ENCODE data around the gene CRYBG2.

DNA sequence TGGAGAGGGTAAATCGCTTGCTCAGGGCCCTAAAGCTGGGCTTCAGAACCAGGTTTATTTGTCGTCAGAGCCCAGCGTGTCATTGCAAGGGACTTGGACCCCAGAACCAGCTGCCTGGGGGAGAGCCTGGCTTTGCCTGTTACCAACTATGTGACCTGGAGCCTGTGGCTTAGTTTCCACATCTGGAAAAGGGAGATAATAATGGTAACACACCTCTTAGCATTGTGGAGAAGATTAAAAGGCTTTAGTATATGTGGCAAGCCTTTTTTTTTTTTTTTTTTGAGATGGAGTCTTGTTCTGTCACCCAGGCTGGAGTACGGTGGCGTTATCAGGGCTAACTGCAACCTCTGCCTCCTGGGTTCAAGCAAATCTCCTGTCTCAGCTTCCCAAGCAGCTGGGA, 23.7 kb downstream of the CRYBG2 start:
- TF ChIP-seq, protein P1, sequence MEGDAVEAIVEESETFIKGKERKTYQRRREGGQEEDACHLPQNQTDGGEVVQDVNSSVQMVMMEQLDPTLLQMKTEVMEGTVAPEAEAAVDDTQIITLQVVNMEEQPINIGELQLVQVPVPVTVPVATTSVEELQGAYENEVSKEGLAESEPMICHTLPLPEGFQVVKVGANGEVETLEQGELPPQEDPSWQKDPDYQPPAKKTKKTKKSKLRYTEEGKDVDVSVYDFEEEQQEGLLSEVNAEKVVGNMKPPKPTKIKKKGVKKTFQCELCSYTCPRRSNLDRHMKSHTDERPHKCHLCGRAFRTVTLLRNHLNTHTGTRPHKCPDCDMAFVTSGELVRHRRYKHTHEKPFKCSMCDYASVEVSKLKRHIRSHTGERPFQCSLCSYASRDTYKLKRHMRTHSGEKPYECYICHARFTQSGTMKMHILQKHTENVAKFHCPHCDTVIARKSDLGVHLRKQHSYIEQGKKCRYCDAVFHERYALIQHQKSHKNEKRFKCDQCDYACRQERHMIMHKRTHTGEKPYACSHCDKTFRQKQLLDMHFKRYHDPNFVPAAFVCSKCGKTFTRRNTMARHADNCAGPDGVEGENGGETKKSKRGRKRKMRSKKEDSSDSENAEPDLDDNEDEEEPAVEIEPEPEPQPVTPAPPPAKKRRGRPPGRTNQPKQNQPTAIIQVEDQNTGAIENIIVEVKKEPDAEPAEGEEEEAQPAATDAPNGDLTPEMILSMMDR (IDR thresholded peaks at IDR 0.05): no peak
- no peak for TF ChIP-seq SIN3A (IDR thresholded peaks at IDR 0.05; ENCODE audit: borderline replicate concordance, insufficient read depth, low read depth, low read length)
- no peak for TF ChIP-seq POLR2AphosphoS5 (IDR thresholded peaks at IDR 0.05; ENCODE audit: low read depth, low read length)
- TF ChIP-seq, protein P2, sequence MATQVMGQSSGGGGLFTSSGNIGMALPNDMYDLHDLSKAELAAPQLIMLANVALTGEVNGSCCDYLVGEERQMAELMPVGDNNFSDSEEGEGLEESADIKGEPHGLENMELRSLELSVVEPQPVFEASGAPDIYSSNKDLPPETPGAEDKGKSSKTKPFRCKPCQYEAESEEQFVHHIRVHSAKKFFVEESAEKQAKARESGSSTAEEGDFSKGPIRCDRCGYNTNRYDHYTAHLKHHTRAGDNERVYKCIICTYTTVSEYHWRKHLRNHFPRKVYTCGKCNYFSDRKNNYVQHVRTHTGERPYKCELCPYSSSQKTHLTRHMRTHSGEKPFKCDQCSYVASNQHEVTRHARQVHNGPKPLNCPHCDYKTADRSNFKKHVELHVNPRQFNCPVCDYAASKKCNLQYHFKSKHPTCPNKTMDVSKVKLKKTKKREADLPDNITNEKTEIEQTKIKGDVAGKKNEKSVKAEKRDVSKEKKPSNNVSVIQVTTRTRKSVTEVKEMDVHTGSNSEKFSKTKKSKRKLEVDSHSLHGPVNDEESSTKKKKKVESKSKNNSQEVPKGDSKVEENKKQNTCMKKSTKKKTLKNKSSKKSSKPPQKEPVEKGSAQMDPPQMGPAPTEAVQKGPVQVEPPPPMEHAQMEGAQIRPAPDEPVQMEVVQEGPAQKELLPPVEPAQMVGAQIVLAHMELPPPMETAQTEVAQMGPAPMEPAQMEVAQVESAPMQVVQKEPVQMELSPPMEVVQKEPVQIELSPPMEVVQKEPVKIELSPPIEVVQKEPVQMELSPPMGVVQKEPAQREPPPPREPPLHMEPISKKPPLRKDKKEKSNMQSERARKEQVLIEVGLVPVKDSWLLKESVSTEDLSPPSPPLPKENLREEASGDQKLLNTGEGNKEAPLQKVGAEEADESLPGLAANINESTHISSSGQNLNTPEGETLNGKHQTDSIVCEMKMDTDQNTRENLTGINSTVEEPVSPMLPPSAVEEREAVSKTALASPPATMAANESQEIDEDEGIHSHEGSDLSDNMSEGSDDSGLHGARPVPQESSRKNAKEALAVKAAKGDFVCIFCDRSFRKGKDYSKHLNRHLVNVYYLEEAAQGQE (IDR thresholded peaks at IDR 0.05; ENCODE audit: insufficient read depth in 1 of 2, low read depth in 2 of 2, low read length in 1 of 2): no peak

All from Panc1 (cell line).